HG03196 (cell line): ENCODE data around the gene FBN2.

Experiments
- ATAC-seq: cut with Tn5 transposase; IDR thresholded peaks from one replicate; pipeline ENCODE4 v1.9.1; 2021; ENCODE audit not compliant: unreplicated experiment

Gene FBN2

DNA sequence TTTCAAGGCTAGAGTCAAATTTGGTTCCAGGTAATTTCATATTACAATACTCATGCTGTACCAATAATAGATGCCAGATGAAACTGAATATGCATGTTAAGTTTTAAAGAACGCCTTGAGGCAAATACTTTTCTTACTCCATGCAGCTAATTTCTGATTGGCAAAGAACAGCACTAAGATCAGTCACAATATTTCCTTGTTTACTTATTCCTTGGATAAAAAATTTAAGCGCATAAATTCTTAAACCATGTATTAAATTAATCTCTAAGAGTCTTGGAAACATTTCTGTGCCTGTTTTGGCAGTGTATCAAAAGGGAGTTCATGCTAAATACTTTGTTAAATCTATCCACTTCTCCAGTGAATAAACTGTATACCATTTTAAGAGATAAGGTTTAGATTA is 281.0 kb downstream of the FBN2 start:
- ATAC-seq: no peak

DNA sequence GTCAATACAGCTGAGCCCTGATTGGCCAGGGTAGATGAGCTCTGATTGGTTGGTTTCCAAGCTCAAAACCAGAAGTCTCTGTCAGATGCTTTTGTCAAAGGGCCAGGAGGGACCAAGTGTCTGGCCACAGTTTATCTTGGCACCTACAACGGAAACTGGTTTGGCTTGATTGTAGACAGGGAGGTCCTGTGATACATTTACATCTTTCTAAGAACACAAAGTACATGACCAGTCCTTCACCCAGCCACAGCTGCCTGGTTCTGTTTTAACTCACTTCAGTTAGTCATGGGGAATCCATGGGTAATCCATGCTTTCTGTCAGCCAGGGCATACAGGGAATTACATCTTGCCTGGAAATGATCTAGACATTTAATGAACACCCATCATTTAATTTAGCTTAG is 283.3 kb downstream of the FBN2 start:
- ATAC-seq: no peak

DNA sequence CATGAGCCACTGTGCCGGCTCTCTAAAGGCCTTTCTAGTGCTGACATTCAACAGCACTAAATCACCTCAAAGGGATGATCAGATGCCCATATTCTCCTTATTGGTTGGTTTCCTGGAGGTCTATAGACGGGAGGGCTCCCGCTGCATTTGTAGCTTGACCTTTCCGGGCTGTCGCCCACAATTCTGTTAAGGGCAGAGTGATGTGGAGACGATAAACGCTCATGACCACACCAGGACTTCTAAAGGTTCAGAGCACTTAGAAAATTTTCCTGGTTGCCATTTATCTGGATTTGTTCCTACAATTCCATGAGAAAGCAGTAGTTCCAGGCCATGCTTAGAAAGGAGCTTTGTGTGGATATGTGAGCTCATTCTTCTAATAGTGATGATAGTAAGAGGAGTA is 284.2 kb downstream of the FBN2 start:
- no peak for ATAC-seq

DNA sequence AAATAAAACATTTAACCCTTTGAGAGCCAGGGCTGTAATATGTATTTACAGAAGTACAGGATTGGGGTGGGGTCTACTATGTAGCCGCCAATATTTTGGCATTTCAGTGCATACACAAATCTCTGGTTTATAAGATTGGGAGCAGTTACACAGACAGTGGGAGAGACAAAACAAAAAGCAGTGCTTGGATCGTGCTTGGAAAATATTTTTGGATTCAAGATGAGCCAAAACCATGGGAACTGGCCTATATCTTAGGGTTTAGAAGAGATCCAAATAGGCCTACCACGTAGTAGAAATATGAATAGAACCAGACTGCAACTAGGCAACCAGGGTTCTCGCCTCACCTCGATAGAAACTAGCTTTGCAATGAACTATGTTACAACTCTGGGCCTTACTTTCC is 284.9 kb downstream of the FBN2 start:
- no peak for ATAC-seq

DNA sequence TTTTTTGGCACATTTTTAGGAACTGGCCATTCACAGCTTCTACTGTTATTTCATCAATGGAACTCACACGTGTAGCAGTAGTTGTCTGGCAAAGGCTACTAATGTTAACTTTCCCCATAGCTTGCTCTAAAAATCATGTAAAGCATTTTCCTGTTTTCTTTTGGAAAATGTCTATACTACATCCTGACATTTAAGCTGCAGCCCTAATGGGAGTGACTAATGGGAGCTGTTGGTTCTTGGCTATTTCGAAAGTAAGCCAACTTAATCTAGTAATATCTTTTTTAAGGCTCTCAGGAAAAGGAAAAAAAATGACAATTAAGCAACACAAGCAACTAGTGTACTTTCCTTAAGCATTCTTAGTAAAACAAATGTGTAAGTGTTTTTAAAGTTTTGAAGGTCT is 285.3 kb downstream of the FBN2 start:
- ATAC-seq: no peak

DNA sequence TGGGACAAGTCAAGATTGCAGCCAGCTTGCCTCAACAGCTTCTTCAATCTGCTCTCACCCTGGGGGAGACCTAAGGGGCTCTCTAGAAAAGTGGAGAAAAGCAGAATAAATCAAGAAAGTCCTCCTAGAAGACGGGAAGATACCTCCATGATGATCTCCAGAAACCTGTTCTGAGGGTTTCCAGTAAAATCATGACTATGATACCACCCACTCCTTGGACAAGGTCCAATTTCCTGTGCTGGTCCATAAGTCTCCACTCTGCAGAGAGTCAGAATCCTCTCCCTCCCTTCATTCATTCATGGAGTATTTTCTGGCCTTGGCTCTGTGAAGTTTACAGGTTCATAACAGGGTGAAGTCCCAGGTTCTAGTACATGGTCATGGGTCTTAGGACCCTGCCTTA is 285.8 kb downstream of the FBN2 start:
- ATAC-seq: no peak

DNA sequence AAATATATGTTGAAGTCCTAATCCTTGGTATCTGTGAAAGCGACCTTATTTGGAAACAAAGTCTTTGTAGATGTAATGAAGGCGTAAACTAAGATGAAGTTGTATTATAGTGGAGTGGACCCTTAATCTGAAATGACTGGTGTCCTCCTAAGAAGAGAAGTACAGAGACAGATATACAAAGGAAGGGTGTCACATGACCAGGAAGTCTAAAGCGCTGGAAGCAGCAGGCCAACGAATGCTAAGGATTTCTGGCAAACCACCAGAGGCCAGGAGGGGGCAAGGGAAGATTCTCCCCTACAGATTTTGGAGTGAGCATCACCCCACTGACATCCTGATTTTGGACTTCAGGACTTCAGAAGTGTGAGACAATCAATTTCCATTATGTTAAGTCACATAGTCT is 292.1 kb downstream of the FBN2 start:
- no peak for ATAC-seq

DNA sequence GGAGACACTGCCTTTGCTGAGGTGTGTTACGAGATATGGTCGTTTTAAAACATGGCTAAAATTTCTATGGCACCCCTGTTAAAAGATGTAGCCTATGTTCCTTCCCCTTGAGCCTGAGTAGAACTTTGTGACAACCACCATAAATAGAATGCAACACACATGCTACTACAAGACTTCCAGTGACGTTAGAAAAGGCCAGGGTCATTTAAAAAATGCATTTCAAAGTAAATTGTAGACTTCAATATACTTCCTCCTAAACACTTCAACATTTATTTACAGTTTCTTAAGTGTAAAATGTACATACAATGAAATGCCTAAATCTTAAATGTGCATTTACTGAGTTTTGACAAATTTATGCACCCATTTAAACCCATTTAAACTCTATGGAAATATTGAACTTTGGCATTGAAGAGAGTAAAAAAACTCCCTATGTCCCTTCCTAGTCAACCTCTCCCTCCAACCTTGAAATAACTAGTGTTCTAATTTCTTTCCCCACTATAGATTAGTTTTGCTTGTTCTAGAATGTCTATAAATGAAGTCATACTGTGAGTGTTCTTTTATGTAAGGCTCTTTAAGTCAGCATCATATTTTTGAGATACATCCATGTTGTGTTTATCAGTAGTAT is 294.0 kb downstream of the FBN2 start:
- ATAC-seq: no peak

DNA sequence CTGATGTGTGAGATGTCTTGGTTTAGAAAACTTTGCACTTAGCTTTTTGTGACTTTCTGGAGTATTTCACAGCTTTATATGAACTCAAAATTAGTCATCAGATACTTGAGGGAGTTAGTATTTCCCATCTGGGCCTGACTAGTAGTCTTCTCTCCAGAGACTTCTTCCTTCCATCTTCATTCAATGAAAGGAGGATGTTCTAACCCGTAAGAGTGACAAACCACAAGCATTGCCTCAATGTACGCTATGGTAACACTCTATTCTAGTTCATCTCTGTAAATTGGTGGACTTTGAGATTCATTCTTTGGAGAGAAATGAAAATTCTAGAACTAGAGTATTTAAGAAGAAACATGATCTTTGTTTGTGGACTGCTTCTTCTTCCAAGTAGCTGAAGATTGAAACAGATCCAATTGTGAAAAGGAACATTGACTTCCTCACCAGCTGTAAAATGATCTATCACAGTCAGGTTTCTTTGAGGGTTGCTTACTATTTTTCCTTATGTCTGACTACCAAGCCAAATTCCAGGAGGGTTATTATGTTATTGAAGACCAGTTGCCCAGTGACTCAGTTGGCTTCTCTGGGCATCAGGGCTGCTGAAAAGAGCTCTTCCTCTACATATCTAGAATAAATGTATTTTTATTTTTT is 296.9 kb downstream of the FBN2 start:
- ATAC-seq: no peak

DNA sequence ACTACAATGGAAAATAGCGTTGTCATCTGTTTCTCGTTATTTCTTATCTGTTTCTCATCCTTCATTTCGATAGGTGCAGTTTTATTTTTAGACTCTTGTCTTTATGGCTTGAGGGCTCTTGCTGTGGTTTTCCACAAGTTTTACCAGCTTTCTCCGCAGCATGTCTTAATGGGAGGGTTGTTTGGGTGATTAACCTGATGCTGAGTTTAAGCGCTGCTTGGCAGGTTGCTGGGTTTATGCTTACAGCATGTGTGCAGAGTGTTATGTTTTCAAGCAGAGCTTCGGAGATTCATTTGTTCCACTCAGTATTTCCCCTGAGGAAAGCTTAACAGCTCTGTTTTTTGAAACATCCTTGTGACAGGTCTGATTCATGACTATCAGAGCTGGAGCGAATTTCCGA is 300.5 kb downstream of the FBN2 start:
- ATAC-seq: no peak

DNA sequence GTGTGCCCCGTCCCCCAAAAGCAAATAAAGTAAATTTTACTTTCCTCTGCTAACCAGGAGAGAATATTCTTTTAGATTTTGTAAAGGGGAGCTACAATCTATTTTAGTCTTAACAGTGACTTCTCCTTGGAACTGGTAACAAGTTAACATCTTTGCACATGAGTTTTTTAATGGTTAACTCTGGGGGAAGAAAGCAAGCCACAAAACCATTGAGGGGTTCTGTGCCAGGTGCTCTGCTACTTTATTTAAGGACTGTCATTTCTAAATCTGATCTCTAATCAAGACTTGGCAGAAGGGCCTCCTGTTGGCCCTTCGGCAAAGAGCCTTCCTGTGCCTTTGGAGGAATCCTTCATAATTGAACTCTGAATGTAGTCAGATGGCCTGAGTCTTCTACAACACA is 301.0 kb downstream of the FBN2 start:
- ATAC-seq: no peak

DNA sequence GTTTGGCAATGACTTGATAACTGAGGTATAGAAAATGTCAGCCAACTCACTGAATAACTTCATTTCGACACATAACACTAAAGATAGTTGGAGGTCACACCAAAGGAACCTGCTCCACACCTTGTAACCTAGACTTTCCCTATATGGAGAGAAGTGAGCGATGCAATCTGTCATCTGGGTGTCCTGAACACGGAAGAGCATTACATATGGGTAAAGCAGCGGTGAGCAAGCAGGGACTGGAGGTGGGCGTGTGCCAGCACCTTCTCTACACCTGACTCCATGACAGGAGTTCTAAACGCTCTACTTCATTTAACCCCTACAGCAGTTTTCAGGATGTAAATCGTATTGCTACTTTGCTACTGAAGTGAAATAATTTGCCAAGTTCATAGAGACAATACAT is 301.7 kb downstream of the FBN2 start:
- no peak for ATAC-seq

DNA sequence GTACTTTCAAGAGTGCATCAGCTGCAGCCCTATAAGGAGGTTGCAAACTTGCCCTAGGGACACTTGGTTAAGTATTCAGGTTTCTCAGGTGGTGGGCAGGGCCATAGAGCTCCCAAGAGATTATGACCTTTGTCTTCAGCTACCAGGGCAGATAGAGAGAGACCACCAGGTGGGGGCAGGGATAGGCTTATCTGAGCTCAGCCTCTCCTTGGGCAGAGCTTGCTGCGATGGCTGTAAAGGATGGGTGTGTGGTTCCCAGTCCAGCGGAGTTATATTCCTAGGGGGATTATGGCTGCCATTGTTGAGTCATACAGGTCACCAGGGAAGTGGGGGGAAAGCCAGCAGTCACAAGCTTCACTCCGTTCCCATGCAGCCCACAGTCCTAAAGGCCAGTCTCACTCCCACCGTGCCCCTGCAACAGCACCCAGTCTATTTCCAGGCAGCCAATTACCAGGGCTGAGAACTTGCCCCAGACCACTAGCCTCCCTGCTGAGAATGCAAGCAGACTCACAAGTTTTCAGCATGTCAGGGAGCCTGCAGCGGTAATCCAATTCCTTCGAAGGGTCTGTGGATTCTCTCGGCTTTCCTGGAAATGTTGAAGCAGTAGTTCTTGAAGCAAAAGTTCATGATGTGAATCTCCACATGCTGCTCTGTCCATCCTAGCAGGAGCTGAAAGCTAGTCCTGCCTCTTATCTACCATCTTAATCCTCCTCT is 303.0 kb downstream of the FBN2 start:
- ATAC-seq: no peak

DNA sequence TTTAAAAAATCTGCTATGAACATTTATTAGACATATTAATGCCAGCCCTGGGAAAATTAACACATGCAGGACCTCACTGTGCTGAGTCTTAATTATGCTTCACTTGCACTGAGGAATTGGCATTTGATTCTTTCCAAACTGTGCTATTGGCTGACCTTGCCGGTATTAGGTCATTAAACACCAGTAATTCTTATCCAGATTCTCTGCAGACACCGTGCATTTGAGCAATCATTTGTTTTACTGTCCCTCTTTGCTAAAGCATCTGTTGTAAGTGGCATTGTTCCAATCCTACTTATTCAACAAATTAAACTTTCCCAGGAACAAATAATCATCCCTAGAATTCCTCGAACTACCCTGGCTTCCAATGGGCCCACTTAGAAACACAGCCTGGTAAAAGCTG is 309.5 kb downstream of the FBN2 start:
- no peak for ATAC-seq

DNA sequence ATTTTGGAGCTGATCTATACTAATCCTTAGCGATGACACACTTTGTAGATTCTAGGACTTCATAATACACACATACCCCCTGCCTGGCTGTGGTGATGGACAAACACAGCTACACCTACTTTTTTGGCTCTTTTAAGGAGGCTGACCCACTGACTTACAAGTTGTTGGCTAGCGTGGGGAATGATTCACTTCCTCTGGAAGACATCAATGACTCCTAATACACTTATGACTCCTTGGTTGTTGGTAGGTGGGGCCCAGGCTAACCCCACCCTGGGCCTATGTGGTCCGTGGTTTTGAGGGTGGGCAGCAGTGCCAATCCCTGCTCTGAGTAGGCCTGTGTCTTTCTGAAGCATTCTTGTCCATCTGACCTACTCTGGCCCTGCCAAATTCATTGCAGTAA is 310.0 kb downstream of the FBN2 start:
- ATAC-seq: no peak

DNA sequence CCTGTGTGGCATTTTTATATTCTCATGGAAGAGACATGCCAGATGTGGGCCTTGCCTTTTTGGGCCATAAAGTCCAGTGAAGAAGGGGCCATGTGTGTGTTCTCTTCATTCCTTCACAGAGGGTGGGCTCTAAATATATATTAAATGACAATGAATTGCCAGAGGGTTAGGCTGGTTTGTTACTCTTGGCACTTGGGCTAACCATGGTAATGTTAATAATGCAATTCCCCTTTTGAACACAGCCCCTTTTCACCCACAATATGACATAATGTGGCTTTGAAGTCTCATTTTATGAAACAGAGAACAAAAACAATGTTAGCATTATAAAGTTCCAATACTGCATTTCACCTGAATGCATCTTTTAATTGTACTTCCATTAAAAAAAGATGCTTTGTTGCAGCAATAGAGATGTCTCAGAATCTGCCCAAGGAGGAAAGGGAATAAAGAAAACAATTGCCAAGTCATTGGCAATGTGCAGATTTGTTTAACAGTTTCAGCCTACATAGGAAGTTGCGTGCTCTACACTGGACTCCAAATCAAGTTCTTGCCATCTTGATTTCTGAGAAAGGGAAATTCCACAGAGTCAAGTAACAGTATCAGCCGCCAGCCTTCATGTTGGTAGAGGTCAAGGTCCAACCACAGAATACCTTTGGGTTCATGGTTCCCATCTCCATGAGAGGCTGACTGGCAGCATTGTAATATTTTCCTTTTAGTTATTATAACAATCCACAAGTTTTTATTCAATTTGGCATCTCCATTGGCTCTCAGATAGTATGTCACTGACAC is 312.6 kb downstream of the FBN2 start:
- ATAC-seq: no peak

DNA sequence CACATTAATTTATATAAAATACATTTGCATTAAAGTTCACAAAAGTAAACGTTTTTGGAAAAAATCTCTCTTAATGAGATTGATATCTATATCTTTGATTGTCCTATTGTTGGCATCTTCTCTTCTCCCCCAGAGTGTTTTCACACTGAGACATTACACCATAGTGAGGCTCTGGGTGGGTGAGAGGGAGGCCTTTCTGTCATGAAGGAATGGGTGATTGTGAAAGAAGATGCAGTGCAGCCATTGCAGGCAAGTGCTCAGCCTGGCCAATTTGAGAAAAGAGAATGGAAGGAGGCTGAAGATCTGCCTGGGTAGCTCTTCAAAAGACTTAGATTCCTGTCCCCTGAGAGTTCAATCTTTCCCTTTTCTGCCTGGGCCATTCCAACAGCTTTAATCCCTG is 313.7 kb downstream of the FBN2 start:
- no peak for ATAC-seq

DNA sequence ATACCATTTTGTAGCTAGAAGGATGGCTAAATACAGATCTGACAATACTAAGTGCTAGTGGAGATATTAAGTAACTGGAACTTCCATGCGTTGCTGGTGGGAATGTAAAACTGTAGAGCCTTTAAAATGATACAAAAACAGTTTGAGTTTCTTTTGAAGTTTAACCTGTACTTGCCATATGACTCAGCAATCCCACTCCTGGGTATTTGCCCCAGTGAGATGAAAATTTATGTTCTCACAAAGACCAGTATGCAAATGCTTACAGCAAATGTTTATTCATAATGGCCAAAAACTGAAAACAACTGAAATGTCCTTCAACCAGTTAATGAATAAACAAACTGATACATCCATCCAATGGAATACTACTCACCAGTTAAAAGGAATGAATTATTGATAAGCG is 317.2 kb downstream of the FBN2 start:
- ATAC-seq: no peak

DNA sequence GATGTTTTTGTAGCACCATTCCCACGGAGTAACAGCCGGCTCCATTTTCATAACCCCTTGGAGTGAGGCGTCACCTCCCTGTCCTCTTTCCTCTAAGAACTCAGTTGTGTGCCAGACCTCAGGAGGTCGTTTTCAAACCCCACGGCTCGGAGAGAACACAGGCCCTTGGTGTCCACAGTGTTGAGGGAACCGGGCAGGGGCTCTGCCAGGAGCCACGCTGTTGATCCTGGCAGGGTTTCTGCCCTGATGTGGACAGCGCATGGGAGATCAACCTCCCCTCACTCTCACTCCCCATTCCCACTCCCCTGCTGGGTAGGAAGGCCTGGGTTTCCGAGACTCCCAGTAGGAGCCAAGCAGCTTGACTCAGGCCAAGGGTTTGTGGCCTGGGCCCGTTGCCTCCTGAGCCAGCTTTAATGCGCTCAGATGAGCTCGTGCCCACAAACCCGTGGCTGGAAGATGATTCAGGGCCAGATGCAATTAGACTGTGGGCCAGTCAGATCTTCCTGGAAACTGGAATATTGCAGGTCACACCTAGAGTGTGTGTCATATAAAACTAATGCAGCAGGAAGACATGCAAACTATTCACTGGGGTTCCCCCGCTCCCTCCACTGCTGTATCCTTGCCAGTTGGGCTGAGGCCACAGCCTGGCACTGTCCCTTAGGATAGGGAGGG is 321.0 kb downstream of the FBN2 start:
- no peak for ATAC-seq

DNA sequence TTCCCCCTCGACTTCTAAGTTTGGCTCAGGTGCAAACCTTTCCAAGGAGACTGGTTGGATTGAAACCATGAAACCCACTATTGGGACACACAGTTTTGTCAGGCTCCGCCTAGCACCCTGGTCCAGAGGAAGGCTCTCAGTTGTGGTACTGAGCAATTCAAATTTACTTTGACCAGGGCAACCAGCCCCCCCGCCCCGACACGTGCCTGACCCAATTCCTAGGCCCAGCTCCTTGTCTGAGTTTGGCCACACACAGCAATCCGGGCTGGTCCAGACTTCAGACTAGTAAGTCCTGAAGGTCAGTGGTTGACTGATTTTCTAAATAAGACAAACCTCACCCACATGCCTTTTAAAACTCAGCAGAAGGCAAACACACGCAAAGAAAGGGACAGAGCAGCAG is 321.8 kb downstream of the FBN2 start:
- ATAC-seq: no peak

DNA sequence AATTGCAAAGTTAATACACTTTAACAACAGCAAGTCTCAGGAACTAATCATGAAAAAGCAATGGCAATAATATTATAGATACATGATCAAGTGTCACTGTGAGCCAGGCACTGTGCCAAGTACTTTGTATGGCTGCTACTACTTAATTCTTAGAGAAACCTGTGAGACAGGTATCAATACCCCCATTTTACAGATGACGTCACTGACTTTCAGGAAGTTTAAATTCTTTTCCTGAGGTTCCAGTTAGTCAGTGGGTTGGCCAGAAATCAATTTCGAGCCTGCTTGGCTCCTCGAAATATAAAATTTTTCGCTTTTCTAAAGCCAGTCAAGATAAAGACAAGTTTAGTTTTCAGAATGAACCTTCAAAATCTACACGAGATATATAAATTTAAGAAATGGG is 324.2 kb downstream of the FBN2 start:
- ATAC-seq: no peak
